BJ (cell line): ENCODE measurements around the gene EDC4. TPM values are rescaled to one million over a fixed set of nuclear protein-coding genes. Genes with fewer than 3 reads are reported as not detected.

Experiments used
- CTCF ChIA-PET: fragments of 350-600 bp; formaldehyde crosslinking; extraction: SDS; loops from one replicate; lab custom pipeline; 2021; ENCODE audit warnings: antibody characterized with exemption, inconsistent platforms; lab: Yijun Ruan, JAX
- POLR2A ChIA-PET: fragments of 300-600 bp; sonication (Branson Sonifier 250); formaldehyde crosslinking; extraction: SDS; loops from one replicate; lab custom pipeline; 2021; ENCODE audit warnings: antibody characterized with exemption; lab: Charles Lee
- DNase-seq: peaks from one replicate; pipeline ENCODE4 v3.0.0-alpha.2; 2011; ENCODE audit warnings: low read depth
- H3K27me3 ChIP-seq: 2 replicates; pipeline ENCODE4 v1.6.0; 2011; ENCODE audit warnings: low read length; ENCODE audit not compliant: control insufficient read depth, insufficient read depth
- H3K36me3 ChIP-seq: 2 replicates; pipeline ENCODE4 v1.5.1; 2011; ENCODE audit warnings: low read length; ENCODE audit not compliant: control insufficient read depth, insufficient read depth
- H3K4me3 ChIP-seq: 2 replicates; pipeline ENCODE4 v1.5.1; 2011; ENCODE audit warnings: low read depth, mild to moderate bottlenecking, control low read depth, low read length
- polyA plus RNA-seq: library from polyadenylated mRNA; depleted of rRNA; stranded (reverse); fragments of >200 nt; gene quantifications from 2 replicates; pipeline ENCODE4 v1.2.3, GENCODE V29; 2011
- TF ChIP-seq, protein P1 (sequence below): IDR thresholded peaks from 2 replicates; pipeline ENCODE4 v1.5.1; 2011; ENCODE audit warnings: low read depth, mild to moderate bottlenecking, control low read depth, inconsistent platforms, low read length, moderate library complexity; ENCODE audit not compliant: insufficient read depth

EDC4 gene
- polyA plus RNA-seq, 1 experiment: 27.4 TPM

DNA sequence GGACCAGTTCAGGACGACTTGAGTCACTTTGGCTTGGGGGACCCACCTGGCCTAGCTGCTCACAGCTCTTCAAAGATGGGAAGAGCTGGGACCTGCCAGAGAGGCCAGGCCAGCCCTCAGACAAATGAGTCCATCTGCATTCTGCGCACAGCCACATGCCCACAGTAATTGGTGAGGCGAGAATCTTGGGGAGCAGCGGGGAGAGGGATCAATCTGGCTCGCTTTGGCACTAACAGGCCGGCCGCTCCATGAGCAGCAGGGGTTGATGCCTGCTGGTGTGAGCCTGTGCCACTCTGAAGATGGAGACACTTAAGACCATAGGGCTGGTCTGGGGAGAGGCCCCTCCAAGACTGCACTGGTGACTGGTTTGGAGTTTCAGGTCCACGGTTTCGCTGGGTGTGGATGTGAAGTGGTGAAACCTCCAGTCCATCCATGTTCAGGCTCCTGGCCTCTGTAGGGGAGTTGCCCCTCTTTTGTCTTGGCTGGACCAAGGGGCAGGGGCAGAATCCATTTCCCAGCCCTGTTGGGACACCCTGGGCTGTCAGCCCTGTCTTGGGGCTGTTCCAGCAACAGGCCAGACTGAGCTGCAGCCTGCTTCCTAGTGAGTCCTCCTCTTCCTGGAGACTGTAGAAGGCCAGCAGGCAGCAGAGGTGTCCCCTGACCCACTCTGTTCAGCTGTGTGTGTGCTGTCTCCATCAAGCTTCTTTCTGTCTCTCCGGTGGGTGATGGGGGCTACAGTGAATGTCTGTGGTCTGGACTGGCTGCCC is 51.5 kb downstream of the EDC4 start:
- DNase-seq: no peak
- H3K4me3 ChIP-seq: no peak overlapping the region
- ChIA-PET POLR2A (interaction anchor here (0.6 kb wide), 1 partner anchor 12 kb away, joined by 5 read pairs; no protein-coding TSS in a partner anchor), CTCF (interaction anchor here (0.6 to 5.1 kb wide), 7 partner anchors 9 to 403 kb away, joined by 3 to 38 read pairs (median 4); no protein-coding TSS in a partner anchor)
- no peaks in the 10 kb centered on the region for H3K27me3 ChIP-seq
- peaks cover 23% of the 10 kb centered on the region for H3K36me3 ChIP-seq
- TF ChIP-seq, protein P1, sequence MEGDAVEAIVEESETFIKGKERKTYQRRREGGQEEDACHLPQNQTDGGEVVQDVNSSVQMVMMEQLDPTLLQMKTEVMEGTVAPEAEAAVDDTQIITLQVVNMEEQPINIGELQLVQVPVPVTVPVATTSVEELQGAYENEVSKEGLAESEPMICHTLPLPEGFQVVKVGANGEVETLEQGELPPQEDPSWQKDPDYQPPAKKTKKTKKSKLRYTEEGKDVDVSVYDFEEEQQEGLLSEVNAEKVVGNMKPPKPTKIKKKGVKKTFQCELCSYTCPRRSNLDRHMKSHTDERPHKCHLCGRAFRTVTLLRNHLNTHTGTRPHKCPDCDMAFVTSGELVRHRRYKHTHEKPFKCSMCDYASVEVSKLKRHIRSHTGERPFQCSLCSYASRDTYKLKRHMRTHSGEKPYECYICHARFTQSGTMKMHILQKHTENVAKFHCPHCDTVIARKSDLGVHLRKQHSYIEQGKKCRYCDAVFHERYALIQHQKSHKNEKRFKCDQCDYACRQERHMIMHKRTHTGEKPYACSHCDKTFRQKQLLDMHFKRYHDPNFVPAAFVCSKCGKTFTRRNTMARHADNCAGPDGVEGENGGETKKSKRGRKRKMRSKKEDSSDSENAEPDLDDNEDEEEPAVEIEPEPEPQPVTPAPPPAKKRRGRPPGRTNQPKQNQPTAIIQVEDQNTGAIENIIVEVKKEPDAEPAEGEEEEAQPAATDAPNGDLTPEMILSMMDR: no peak

DNA sequence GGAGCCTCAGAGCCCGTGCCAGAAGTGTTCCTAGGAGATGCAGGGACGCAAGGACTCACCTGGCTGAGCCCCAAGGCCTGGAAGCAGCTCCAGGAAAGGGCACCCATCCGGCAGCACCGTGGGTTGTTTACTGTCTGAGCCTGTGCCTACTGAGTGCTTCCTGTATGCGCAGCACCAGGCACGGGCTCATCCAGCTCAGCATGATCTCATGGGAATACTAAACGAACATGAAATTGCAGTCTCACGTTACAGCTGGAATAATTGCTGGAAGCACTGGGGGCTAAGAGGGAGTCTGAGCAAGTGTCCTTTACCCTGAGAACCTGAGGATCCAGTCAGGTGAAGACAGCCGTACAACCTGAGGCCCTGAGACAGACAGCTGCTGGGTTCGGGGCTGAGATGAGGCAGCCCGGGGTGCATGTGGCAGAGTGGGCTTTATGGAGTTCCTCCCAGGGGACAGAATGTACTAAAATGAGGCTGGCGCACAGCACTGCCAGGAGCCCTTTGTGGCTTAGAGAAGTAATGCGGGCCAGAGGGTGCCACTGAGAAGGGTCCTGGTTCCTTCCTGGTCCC is 53.4 kb downstream of the EDC4 start:
- DNase-seq: no peak
- TF ChIP-seq, protein P1: 0 out of 2 replicates have a peak, but pooled peaks have one; percentile 7
- H3K27me3 ChIP-seq: no peaks in the 10 kb centered on the region
- H3K4me3 ChIP-seq: no peak overlapping the region
- peaks cover 25% of the 10 kb centered on the region for H3K36me3 ChIP-seq
- ChIA-PET CTCF (interaction anchor here (0.7 to 12.9 kb wide), 12 partner anchors 9 to 405 kb away, joined by 3 to 155 read pairs (median 3); partner anchors contain the start of gene NRN1L), POLR2A (no interaction called here)

DNA sequence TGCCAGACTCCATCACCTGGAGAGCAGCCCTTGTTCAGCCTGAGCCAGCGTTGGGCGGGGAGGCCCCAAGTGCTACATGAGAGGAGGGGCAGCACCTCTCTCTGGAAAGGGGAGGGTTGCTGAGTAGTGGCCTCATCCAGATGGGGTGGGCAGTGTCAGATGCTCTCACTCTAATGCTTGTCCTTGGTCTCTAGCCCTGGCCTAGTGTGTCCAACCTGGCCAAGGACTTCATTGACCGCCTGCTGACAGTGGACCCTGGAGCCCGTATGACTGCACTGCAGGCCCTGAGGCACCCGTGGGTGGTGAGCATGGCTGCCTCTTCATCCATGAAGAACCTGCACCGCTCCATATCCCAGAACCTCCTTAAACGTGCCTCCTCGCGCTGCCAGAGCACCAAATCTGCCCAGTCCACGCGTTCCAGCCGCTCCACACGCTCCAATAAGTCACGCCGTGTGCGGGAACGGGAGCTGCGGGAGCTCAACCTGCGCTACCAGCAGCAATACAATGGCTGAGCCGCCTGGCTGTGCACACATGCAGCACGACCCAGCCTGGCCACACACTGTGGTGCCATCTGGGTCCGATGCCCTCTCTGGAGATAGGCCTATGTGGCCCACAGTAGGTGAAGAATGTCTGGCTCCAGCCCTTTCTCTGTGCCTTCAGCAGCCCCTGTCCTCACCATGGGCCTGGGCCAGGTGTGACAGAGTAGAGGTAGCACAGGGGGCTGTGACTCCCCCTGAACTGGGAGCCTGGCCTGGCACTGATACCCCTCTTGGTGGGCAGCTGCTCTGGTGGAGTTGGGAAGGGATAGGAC is 54.5 kb downstream of the EDC4 start:
- POLR2A ChIA-PET: no interaction called here
- H3K36me3 ChIP-seq: peaks cover 25% of the 10 kb centered on the region
- TF ChIP-seq, protein P1: no peak
- DNase-seq: no peak
- CTCF ChIA-PET: interaction anchor here (0.7 to 12.9 kb wide), 15 partner anchors 8 to 381 kb away, joined by 3 to 155 read pairs (median 4); partner anchors contain the start of genes NRN1L and PSKH1
- H3K4me3 ChIP-seq: no peak overlapping the region
- H3K27me3 ChIP-seq: no peaks in the 10 kb centered on the region

DNA sequence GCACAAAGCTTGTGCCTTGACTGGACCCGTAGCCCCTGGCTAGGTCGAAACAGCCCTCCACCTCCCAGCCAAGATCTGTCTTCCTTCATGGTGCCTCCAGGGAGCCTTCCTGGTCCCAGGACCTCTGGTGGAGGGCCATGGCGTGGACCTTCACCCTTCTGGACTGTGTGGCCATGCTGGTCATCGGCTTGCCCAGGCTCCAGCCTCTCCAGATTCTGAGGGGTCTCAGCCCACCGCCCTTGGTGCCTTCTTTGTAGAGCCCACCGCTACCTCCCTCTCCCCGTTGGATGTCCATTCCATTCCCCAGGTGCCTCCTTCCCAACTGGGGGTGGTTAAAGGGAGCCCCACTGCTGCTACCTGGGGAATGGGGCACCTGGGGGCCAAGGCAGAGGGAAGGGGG is 55.3 kb downstream of the EDC4 start:
- no peak for DNase-seq
- CTCF ChIA-PET: interaction anchor here (0.6 to 12.9 kb wide), 21 partner anchors 9 to 407 kb away, joined by 3 to 155 read pairs (median 4); partner anchors contain the start of genes NRN1L, PSKH1 and PSMB10
- TF ChIP-seq, protein P1: no peak
- no peaks in the 10 kb centered on the region for H3K27me3 ChIP-seq
- peaks cover 24% of the 10 kb centered on the region for H3K36me3 ChIP-seq
- POLR2A ChIA-PET: no interaction called here
- H3K4me3 ChIP-seq: no peak overlapping the region
